HG02981 (cell line): ENCODE measurements around the gene COX7A2.

ENCODE experiments used
- ATAC-seq: cut with Tn5 transposase; IDR thresholded peaks from one replicate; pipeline ENCODE4 v1.9.1; 2021; ENCODE audit warnings: mild to moderate bottlenecking, moderate library complexity; ENCODE audit not compliant: unreplicated experiment

The COX7A2 gene

DNA sequence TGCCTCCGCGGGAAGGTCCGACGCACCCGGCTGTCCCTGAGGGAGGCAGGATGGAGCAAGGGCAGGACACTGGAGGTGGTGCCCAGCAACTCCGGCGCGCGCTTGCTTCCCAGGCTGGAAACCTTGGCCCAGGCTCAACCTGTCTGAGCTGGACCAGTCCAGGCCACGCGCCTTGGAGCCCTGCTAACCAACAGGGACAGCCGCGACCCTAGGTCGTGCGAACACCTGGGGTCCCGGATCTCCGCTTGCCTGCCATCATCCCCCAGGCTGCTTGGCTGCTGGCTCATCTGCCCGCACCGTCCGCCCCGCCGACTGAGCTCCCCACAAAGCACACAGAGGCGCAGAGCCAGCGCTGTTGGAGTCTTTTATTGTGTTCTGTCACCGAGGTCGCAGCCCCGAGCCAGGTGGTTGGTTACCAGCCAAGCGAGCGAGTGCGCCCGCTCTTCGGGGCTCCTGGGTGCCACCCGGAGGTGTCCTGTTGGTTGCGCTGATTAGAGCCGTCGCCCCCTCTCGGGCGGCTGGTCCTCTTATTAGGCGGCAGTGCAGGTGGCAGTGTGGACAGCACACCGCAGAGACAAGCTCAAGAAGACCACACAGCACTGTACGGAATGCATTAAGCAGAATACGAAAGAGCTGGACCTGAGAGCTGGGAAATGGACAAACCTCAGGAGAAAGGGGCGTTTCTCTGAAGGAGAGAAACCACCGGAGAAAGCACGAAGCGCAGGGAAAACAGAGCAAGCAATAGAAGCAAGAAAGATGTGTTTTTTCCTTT, 41.5 kb downstream of the COX7A2 start:
- ATAC-seq = no peak

DNA sequence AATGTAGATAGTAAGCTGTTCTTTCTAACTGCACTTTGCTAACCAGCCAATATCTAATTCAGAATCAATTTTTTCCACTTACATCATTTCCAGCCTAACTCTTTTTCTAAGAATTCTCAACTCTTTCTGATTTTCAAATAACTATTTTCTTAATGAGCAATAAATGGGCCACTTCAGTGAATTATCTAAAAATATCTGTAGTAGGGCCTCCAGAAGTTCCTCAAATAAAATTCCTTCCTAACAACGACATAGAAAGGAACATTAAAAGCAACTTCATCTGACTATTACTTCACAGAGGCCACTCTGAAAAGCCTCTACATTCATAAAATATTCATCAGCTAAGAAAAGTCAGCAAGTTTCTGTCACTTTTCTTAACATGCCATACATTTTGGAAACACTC, 42.6 kb downstream of the COX7A2 start:
- no peak for ATAC-seq

DNA sequence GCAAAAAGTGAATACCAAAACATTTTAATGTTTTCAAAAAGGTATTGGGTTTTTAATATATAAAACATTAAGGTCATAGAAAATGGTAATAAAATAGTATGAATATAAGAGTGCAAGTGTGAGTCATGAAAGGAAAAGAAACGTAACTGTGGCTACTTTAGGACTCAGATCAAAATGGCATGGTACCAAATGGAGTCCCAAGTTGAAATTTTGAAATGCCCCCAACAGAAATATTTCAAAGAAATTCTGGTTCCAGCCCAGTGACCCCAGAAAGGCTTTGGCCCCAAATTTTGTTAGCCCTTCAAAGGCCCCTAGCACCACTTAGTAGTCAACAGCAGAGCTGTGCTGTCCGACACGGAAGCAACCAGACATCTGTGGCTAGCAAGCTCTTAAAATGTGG, 43.7 kb downstream of the COX7A2 start:
- no peak for ATAC-seq

DNA sequence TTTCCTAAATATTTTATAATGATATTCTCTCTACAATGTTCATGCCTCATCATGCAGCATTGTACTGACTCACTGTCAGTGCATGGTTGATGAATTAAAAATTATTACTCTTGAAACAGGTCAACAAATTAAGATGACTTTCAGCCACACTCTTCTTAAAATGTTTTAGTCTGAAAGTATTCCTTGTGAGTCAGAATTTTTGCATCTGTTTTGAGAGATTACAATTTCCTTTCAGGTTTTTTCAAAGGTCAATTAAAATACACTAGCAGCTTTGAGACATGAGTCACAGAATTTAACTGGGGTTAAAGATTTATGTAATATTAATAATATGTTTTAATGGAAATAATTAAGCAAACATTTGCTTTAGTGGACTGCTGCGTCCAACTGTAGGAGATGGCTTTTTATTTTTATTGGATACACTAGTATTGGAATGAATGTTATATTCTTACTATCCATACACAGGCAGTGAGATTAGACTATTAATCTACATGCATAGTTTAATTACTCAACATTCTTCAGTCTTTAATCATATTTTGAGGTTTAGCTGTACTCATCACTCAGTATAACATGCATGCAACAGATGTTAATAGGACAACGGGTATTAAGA, 47.4 kb downstream of the COX7A2 start:
- ATAC-seq = no peak

DNA sequence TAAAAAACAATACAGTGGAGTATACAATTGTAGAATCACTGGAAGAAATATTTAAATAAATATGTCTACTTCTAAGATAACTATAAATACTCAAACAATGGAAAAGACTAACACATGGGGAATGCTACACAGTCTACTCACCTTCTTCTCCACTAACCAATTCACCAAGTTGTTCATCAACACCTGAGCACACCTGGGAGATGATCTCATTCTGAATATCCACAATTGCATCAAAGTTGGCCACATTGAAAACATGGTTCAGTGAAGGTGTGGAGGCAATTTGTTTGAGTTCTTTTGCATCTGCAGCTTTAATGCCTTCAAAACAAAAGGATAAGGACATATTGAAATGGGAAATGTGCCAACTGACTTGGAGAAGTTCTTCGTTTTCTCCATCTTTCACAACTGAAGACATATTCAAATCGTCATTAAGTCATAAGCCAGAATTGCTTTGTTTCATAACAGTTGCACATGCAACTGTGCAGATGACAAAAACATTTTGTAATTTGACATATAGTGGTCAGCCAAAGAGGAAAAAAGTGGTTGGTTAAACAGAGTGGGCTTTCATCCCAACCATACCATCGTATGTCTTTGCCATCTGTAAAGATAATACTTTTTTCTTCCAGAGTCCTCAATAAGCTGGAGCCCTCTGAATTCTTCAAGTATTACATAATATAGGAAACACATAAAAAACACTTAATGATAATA, 55.2 kb downstream of the COX7A2 start:
- no peak for ATAC-seq
